GM12801 (cell line): ENCODE data around the gene CWH43.

Source experiments
- TF ChIP-seq, protein P1 (sequence below): IDR thresholded peaks from one replicate; pipeline ENCODE4 v1.5.1; 2011; ENCODE audit warnings: control low read depth; ENCODE audit not compliant: insufficient read length; ENCODE audit errors: extremely low read depth

CWH43 gene

DNA sequence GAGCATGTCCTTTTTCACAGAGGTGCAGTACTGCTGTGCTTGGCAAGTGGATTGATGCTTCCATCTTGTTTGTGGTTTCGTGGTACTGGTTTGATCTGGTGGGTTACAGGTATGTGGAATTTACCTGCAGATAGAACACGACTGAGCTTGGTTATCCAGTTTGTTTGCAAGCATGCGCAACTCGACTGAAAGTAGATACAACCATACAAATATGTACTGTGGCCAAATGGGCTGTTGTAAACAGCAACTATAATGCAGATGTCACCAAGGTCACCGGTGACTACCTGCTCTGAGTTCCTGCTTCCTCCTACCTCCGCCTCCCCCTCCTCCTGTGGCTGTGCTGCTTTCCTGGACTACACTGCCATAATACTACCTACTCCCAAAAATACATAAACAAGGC is 12.4 kb downstream of the CWH43 start:
- TF ChIP-seq, protein P1, sequence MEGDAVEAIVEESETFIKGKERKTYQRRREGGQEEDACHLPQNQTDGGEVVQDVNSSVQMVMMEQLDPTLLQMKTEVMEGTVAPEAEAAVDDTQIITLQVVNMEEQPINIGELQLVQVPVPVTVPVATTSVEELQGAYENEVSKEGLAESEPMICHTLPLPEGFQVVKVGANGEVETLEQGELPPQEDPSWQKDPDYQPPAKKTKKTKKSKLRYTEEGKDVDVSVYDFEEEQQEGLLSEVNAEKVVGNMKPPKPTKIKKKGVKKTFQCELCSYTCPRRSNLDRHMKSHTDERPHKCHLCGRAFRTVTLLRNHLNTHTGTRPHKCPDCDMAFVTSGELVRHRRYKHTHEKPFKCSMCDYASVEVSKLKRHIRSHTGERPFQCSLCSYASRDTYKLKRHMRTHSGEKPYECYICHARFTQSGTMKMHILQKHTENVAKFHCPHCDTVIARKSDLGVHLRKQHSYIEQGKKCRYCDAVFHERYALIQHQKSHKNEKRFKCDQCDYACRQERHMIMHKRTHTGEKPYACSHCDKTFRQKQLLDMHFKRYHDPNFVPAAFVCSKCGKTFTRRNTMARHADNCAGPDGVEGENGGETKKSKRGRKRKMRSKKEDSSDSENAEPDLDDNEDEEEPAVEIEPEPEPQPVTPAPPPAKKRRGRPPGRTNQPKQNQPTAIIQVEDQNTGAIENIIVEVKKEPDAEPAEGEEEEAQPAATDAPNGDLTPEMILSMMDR, result no peak

DNA sequence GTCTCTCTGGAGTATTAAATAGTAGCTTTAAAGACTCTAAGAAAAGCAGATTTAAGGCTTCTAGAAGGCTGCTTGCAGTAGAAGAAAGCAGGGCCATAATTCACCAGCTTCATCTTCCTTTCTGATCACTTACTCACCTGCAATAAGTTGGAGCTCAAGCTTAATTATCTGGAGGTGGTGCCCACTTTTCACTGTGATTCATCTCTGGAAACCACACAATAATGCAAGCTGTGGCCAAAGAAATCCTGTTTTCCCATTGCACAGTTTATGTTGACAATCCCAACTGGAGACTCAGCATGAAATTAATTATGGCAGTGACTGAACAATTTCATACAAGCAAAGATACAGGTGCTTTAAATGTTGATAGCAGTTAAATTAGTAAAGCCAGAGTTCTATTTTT is 14.7 kb downstream of the CWH43 start:
- TF ChIP-seq, protein P1, result no peak

DNA sequence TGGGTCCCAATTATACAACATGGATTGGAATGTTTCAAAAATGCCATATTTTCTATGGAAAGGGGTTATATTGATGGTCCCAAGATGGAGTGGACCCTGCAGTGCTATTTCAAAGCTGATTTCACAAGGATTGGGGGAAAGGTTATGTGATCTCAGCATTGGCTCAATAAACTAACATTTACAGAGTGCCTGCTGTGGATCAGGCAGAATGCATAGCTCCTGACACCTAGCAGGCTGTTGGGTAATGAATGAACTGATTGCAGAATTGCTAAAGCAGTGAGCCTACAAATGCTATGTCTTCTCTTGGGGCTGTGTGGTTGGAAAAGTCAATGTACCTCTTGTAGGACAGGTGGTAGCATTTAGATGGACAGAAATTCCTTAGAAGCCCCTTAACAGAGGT is 16.9 kb downstream of the CWH43 start:
- TF ChIP-seq, protein P1, result no peak

DNA sequence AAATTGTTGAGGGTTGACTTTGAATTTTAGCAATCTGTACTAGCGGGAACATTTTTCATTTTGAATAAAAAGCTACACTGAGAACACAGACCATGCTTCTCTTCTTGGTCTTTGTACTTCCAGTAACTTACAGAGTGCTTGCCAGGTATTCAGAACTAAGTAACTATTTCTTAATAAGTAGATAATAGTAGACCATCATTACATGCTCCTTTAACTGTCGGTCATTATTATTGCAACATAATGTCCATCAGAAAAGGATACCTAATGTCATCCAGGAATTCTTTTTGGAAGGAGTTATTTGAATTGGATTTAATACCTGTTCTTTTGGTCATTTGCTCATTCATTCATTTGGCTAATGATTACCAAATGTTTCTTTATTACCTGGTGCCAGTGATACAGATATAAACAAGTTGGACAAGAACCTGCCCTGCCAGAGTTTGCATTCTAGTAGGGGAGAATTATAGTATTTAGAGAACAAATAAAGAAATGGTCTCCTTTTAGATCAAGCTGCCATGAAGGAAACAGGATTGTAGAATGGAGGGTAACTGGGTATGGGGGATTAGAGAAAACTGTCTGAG is 32.7 kb downstream of the CWH43 start:
- TF ChIP-seq, protein P1, result no peak

DNA sequence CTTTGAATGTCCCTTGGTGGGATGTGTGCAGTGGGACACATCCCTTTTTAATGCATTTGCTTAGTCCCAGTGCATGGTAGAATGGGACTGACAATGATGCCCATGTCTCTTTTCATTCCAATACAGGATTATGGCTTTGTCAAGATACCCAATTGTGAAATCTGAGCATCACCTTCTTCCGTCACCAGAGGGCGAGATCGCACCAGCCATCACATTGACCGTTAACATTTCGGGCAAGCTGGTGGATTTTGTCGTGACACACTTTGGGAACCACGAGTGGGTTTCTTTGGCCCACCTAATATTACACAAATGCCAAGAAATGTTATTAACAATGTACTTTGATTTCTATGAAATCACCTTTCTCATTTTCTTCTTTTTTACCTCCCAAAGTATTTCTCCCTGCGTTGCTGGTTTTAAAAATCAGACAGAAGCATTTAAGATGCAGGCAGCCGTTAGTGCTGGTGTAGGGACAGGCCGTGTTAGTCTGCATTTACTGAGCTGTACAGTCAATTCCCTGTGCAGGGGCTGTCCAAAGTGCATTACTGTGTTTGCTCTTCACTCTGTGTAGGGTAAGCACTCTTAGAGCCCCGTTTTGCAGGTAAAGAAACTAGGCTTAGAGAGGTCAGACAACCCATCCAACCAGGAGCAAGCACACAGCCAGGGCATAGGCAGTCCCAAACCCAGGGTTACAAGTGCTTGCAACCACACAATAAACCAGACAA is 46.5 kb downstream of the CWH43 start:
- TF ChIP-seq, protein P1, result no peak

DNA sequence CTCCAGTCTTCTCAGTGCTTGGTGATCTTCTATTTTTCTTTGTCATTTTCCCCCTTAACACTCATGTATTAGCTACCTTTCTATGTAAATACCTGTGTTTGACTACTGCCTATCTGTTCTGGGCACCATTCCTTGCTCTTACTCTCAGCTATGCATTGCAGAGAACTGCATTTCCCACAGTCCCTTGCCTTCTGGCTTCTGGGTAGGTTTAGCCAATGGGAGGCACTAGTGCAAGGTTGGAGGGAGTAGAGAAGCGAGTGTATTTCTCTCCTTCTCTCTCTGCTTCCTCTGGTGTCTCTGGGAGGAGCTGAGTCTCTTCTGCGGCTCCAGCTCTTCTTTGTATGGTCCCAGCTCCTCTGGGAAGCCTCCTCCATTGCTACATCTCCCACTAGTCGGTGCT is 50.5 kb downstream of the CWH43 start:
- TF ChIP-seq, protein P1, result no peak

DNA sequence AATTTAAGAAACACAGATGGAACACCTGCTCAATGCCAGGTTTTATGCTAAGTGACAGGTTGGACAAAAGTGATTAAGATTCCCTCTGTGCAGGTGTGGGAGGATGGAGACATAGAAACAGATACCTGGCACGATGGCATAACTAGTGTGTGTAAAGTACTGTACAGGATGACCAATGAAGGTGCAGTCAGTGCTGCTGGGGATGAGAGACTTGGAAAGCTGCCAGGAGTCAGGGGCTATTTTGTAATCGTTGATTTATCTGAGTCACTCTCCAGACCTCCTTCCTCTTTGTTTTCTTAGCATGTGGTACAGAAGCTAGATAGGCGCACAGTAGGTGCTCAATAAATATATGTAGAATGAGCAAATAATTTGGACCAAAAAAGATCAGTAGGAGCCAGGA is 58.2 kb downstream of the CWH43 start:
- TF ChIP-seq, protein P1, result no peak

DNA sequence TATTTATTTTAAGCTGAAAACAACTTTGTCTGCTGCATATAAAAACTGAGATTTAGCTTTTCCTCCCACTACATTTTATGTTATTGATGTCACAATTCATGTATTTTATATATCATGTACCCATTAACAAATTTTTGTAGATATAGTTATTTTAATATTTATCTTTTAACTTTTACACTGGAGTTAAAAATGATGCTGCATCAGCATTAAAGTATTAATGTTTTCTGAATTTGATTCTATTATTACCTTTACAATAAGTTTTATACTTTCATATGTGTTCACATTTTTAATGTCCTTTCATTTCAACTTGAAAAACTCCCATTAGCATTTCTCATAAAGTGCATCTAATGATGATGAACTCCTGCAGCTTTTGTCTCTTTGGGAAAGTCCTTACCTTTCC is 72.2 kb downstream of the CWH43 start:
- TF ChIP-seq, protein P1, result no peak
